Mucosa of rectum (tissue), 2 donors: ENCODE measurements around the gene HS3ST5.
"Not testable (repeated sequence)": the region's sequence is repeated elsewhere in the genome, so short reads cannot be mapped to it uniquely, and the experiment has no call there.

Source experiments
- H3K27ac ChIP-seq, 2 donors: one replicate each; pipeline ENCODE4 v1.7.0; 2013; ENCODE audit warnings: inconsistent platforms in 2 of 2, low read depth in 2 of 2, low read length in 2 of 2
- H3K27me3 ChIP-seq, 2 donors: one replicate each; pipeline ENCODE4 v1.7.0; 2013; ENCODE audit warnings: low read length in 2 of 2; ENCODE audit not compliant: control insufficient read depth in 2 of 2, insufficient read depth in 2 of 2
- H3K36me3 ChIP-seq, 2 donors: one replicate each; pipeline ENCODE4 v1.7.0; 2013; ENCODE audit warnings: low read length in 2 of 2; ENCODE audit not compliant: control insufficient read depth in 2 of 2, insufficient read depth in 2 of 2
- H3K4me1 ChIP-seq, 2 donors: one replicate each; pipeline ENCODE4 v1.7.0; 2013; ENCODE audit warnings: low read length in 2 of 2, mild to moderate bottlenecking in 1 of 2; ENCODE audit not compliant: control insufficient read depth in 2 of 2, insufficient read depth in 2 of 2
- H3K4me3 ChIP-seq, 2 donors: one replicate each; pipeline ENCODE4 v1.7.0; 2013; ENCODE audit warnings: low read length in 2 of 2
- H3K9ac ChIP-seq, 2 donors: one replicate each; pipeline ENCODE4 v1.7.0; 2013; ENCODE audit warnings: low read length in 2 of 2, low read depth in 1 of 2, mild to moderate bottlenecking in 1 of 2
- H3K9me3 ChIP-seq, 2 donors: one replicate each; pipeline ENCODE4 v1.7.0; 2013; ENCODE audit warnings: low read length in 2 of 2; ENCODE audit not compliant: control insufficient read depth in 2 of 2
- donor health status: healthy.
- donor health status: Normal muscosa, but diverticular disease.

The HS3ST5 gene

DNA sequence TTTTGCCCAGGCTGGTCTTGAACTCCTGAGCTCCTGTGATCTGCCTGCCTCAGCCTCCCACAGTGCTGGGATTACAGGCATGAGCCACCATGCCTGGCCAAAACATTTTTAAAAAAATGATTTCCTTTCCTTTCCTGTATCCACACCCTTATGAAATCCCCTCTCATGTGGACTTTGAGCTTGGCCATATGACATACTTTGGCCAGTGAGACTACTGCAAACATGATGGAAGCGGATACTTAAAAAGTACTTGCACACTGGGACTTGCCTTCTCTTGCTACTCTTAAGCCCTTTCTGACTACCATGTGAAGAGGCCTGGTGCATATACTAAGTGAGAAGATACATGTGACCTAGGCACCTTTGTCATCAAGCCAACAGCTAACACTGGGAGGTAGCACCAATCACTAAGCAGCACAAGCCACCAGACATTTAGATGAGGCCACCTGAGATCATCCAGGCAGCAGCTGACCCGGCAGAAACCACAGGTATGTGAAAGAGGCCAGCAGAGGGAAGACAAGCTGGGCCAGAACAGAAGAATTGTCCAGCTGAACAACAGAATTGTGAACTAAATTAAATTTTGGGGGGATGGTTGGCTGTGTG, 293.4 kb downstream of the HS3ST5 start:
- Histone ChIP-seq H3K27ac (no peak overlapping the region), H3K4me3 (no peak overlapping the region), H3K9ac (no peak overlapping the region), H3K36me3 (no peaks in the 10 kb centered on the region), H3K9me3 (no peaks in the 10 kb centered on the region), H3K27me3 (no peaks in the 10 kb centered on the region), H3K4me1 (no peaks in the 10 kb centered on the region)

DNA sequence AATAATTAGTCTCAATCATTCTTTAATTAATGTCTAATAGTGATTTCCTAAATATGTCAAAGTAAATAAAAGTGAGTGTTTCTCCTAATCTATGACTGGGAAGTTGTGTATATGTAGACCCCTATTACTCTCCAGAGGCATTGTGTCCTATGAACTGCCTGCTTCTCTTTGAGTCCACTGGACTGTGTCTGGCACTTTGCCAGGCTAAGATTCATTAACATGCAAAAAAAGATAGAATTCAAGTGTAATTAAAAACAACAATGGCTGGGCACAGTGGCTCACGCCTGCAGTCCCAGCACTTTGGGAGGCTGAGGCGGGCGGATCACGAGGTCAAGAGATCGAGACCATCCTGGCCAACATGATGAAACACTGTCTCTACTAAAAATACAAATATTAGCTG, 298.3 kb downstream of the HS3ST5 start:
- not testable (repeated sequence) for H3K4me1 ChIP-seq, H3K9me3 ChIP-seq, H3K36me3 ChIP-seq, H3K27me3 ChIP-seq, H3K27ac ChIP-seq, H3K4me3 ChIP-seq, H3K9ac ChIP-seq

DNA sequence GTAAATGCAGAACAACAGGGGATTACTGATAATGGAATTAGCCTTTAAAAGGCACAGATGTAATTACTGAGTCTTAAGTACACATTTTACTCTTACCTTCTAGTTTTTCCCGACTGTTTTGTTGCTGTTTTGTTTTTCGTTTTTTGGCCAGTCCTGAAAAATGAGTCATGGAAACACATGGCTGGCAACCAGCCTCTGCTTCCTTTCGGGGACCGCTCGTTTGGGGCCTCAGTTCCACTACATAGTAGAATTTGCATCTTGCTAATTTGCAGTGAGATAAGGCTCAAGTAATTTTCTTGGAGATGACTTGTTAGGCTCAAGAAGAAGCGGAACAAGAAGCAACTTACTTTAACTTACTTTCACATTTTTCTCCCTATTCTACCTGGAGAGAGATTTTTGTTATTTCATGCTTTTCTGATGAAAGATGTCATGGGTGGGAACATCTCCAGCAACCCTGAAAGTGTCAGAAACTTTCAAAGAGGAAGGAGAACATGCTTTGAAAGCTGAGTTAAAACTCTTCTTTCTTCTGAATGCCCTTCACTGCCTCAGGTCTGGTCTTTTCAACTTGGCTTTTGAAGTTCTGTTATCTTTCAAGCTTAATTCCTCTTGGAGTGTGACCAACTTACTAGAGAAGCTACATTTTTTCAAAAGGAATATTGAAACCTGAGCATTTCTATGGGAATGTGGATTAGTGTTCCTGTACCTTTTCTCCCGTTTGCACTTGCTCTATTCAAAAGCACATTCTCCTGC, 300.4 kb downstream of the HS3ST5 start:
- no peaks in the 10 kb centered on the region for H3K4me1 ChIP-seq
- no peaks in the 10 kb centered on the region for H3K9me3 ChIP-seq
- no peak overlapping the region for H3K27ac ChIP-seq
- H3K9ac ChIP-seq: no peak overlapping the region
- no peak overlapping the region for H3K4me3 ChIP-seq
- no peaks in the 10 kb centered on the region for H3K27me3 ChIP-seq
- no peaks in the 10 kb centered on the region for H3K36me3 ChIP-seq

DNA sequence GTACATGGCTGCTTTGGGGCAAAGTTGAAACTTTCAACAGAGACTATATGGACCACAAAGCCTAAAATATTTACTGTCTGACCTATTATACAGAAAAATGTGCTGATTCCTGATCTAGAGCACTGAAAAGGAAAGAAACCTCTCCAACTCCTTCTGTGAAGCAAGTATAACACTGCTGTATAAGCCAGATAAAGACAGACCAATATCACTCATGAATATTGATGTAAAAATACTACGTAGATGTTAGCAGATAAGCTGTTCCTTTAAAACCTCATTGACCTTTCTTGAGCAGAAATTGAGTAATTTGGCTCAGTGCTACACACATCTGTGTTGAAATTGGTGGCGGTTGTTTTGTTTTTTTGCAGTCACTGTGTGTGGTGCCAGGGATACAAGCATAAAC, 302.0 kb downstream of the HS3ST5 start:
- Histone ChIP-seq H3K27ac (no peak overlapping the region), H3K36me3 (no peaks in the 10 kb centered on the region), H3K27me3 (no peaks in the 10 kb centered on the region), H3K4me3 (no peak overlapping the region), H3K9me3 (no peaks in the 10 kb centered on the region), H3K9ac (no peak overlapping the region), H3K4me1 (no peaks in the 10 kb centered on the region)

DNA sequence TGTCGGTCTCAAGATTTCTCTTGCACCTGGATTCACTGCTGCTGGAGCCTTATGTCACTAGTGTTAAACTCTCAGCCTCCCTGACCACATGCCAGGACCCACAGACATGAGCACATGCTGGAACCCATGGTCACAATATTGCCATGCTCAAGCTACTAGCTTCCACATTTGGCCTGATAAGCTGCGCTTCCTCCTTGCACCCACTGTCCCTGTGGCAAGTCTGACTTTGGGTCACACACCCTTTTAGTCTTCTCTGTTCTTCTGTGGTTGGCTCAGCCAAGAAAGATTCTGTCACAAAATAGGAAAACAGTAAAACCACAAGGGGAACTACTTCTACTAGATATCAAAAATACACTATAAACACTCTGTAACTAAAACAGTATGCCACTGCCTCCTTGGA, 303.0 kb downstream of the HS3ST5 start:
- H3K4me1 ChIP-seq: no peaks in the 10 kb centered on the region
- no peaks in the 10 kb centered on the region for H3K27me3 ChIP-seq
- no peaks in the 10 kb centered on the region for H3K9me3 ChIP-seq
- H3K9ac ChIP-seq: no peak overlapping the region
- H3K36me3 ChIP-seq: no peaks in the 10 kb centered on the region
- no peak overlapping the region for H3K4me3 ChIP-seq
- H3K27ac ChIP-seq: no peak overlapping the region

DNA sequence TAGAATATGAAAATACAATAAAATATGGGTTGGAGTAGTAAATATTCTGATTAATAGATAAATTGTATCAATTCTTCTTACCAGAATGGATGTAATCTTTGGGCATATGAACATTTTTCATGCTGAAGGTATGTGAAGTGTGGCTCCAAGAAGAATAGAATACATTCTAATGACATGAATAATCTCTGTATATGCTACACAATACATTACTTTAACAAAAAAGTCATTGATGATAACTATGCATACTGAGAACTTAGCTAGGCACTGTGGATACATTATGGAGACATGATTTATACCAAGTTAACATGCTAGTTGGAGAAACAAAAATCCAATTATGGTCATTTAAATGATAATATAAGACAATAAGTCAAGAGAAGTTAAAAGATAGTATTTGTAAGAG, 309.2 kb downstream of the HS3ST5 start:
- no peaks in the 10 kb centered on the region for H3K9me3 ChIP-seq
- no peaks in the 10 kb centered on the region for H3K4me1 ChIP-seq
- no peaks in the 10 kb centered on the region for H3K36me3 ChIP-seq
- H3K27me3 ChIP-seq: no peaks in the 10 kb centered on the region
- no peak overlapping the region for H3K4me3 ChIP-seq
- no peak overlapping the region for H3K9ac ChIP-seq
- no peak overlapping the region for H3K27ac ChIP-seq

DNA sequence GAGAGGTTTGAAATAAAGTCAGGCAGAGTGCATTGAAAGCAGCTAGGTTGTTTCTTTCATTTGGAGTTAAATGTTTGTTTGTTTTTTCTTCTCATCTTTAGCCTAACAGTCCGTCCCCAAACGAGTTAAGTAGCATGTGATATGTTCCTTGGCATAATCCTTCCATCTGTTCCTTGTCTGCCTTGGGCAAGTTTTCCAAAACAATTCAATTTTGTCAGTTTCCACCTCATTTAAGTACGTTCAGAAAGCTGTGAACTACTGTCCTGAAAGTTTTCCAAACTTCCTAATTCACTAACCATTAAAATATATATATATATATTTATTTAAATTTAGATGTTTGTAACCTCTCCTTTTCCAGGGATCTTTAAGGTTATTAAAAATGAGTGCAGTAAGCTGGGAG, 310.1 kb downstream of the HS3ST5 start:
- H3K27me3 ChIP-seq: no peaks in the 10 kb centered on the region
- no peaks in the 10 kb centered on the region for H3K4me1 ChIP-seq
- no peaks in the 10 kb centered on the region for H3K9me3 ChIP-seq
- no peak overlapping the region for H3K9ac ChIP-seq
- no peak overlapping the region for H3K4me3 ChIP-seq
- no peak overlapping the region for H3K27ac ChIP-seq
- no peaks in the 10 kb centered on the region for H3K36me3 ChIP-seq

DNA sequence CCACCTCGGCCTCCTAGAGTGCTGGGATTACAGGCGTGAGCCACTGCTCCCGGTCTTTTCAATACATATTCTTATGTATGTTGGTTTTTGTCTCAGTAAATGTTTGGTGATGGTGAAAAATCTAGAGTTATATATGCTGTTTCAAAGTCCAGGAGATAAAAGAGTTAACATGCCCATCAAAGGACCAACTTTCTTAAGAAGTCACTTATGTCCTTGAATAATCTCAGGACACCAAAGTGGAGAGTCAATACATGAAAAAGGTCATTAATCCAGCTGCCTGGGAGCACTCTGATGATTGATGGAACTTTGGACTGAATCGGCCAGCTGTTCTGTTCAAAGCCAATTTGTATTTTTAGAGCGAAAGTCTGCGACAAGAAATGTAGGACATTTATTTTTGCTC, 312.1 kb downstream of the HS3ST5 start:
- H3K4me3 ChIP-seq: no peak overlapping the region
- H3K36me3 ChIP-seq: no peaks in the 10 kb centered on the region
- no peaks in the 10 kb centered on the region for H3K27me3 ChIP-seq
- H3K9me3 ChIP-seq: no peaks in the 10 kb centered on the region
- no peak overlapping the region for H3K9ac ChIP-seq
- H3K4me1 ChIP-seq: no peaks in the 10 kb centered on the region
- H3K27ac ChIP-seq: no peak overlapping the region

DNA sequence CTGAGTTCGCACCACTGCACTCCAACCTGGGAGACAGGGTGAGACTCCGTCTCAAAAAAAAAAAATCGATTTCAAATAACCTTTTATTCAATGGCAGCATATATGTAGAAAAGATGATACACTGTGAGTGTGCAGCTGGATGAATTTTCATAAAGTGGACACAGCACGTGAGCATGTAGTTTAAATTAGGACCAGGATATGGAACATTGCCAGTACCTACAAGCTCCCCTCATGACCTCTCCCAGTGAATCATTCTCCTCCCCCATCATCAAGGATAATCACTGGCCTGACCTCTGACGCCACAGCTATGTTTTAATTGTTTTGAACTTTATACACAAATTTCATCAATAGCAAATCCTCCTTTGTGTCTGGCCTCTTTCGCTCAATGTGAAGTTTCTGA, 318.1 kb downstream of the HS3ST5 start:
- H3K36me3 ChIP-seq: no peaks in the 10 kb centered on the region
- H3K4me3 ChIP-seq: no peak overlapping the region
- no peak overlapping the region for H3K9ac ChIP-seq
- no peaks in the 10 kb centered on the region for H3K4me1 ChIP-seq
- H3K9me3 ChIP-seq: no peaks in the 10 kb centered on the region
- no peak overlapping the region for H3K27ac ChIP-seq
- no peaks in the 10 kb centered on the region for H3K27me3 ChIP-seq

DNA sequence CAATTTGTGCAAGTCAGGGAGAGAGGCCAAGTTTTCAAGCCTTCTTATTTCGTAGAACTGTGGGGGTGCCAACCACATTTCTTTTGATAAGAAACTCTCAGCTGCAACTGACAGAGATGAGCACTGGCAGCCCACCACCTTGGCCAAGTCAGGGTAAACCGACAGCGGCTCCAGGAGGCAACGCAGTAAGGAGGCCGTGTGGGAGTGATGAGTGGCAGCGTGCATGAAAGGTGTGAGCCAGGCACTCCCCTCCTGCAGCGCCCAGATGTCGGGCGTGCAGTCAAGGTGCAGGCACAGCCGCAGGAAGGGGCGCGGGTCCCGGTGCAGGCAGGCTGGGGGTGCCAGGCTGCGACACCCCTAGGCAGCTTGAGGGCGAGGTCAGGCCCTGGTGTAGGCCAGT, 322.6 kb downstream of the HS3ST5 start:
- H3K36me3 ChIP-seq: no peaks in the 10 kb centered on the region
- no peak overlapping the region for H3K9ac ChIP-seq
- H3K9me3 ChIP-seq: no peaks in the 10 kb centered on the region
- H3K4me3 ChIP-seq: no peak overlapping the region
- H3K27ac ChIP-seq: no peak overlapping the region
- H3K27me3 ChIP-seq: no peaks in the 10 kb centered on the region
- H3K4me1 ChIP-seq: no peaks in the 10 kb centered on the region
